GM12878 (cell line): ENCODE measurements around the gene TMPRSS13. TPM values are rescaled to one million over a fixed set of nuclear protein-coding genes. Genes with fewer than 3 reads are reported as not detected.

ENCODE experiments used
- ATAC-seq: fragments of 200-7000 bp; cut with Tn5 transposase; 3 replicates; pipeline ENCODE4 v1.9.1; 2020; ENCODE audit warnings: mild to moderate bottlenecking, moderate library complexity
- BruUV-seq: library from RNA; stranded (reverse); fragments of 400-500 nt; replicated peaks from 2 replicates; lab custom pipeline; 2021; lab: Mats Ljungman, UMichigan
- CTCF ChIA-PET: fragments of 300-600 bp; sonication (Branson Sonifier 250); formaldehyde crosslinking; extraction: SDS; loops from one replicate; lab custom pipeline; 2021; ENCODE audit warnings: inconsistent platforms; lab: Yijun Ruan, JAX
- POLR2A ChIA-PET: fragments of 350-600 bp; formaldehyde crosslinking; extraction: SDS; loops from one replicate; lab custom pipeline; 2021; ENCODE audit warnings: inconsistent platforms; lab: Charles Lee
- RAD21 ChIA-PET: fragments of 300-600 bp; sonication (Branson Sonifier 250); formaldehyde crosslinking; loops from one replicate; lab custom pipeline; 2023; ENCODE audit warnings: antibody characterized with exemption; ENCODE audit not compliant: unreplicated experiment; lab: Charles Lee
- SMC1A ChIA-PET: fragments of 300-600 bp; sonication (Branson Sonifier 250); formaldehyde crosslinking; loops from one replicate; lab custom pipeline; 2023; ENCODE audit not compliant: unreplicated experiment, uncharacterized antibody; lab: Charles Lee
- DNase-seq: peaks from one replicate; pipeline ENCODE4 v3.0.0-alpha.2; 2011; ENCODE audit warnings: low read depth, low spot score
- FAIRE-seq: peaks from 3 replicates; lab custom pipeline; 2011; peaks lifted over from hg19 to GRCh38; lab: Jason Lieb, UNC
- H2AFZ ChIP-seq: 2 replicates; pipeline ENCODE4 v1.6.0; 2011; ENCODE audit warnings: low read depth, low read length, control low read depth; ENCODE audit not compliant: control insufficient read depth
- H3K27ac ChIP-seq: 2 replicates; pipeline ENCODE4 v1.5.1; 2011; ENCODE audit warnings: control low read depth; ENCODE audit not compliant: control insufficient read depth, insufficient read depth
- H3K27me3 ChIP-seq, 2 experiments: replicated peaks in 1 of 2; 2 replicates each; pipeline versions ENCODE4 v1.6.0 to v1.6.1; 2011; ENCODE audit warnings: low read length in 1 of 2; ENCODE audit not compliant: control insufficient read depth in 2 of 2, insufficient read depth in 2 of 2
- H3K36me3 ChIP-seq, 2 experiments: 2 replicates each; pipeline ENCODE4 v1.5.1; 2011; ENCODE audit warnings: low read length in 1 of 2; ENCODE audit not compliant: control insufficient read depth in 2 of 2, insufficient read depth in 2 of 2
- H3K4me1 ChIP-seq: 2 replicates; pipeline ENCODE4 v1.6.1; 2011; ENCODE audit warnings: mild to moderate bottlenecking, low read length, moderate library complexity, mixed read lengths; ENCODE audit not compliant: control insufficient read depth, insufficient read depth
- H3K4me2 ChIP-seq: 2 replicates; pipeline ENCODE4 v1.6.0; 2011; ENCODE audit warnings: control low read depth; ENCODE audit not compliant: control insufficient read depth, insufficient read depth
- H3K4me3 ChIP-seq: fragments of 200-600 bp; sonication (generic); 2 replicates; pipeline ENCODE4 v1.5.1; 2016
- H3K79me2 ChIP-seq: 2 replicates; pipeline ENCODE4 v1.6.0; 2011; ENCODE audit warnings: low read length; ENCODE audit not compliant: control insufficient read depth, insufficient read depth
- H3K9ac ChIP-seq: 2 replicates; pipeline ENCODE4 v1.8.0; 2011; ENCODE audit warnings: low read length, control low read depth, mixed read lengths; ENCODE audit not compliant: control insufficient read depth, insufficient read depth
- H3K9me3 ChIP-seq: replicated peaks from 3 replicates; pipeline ENCODE4 v1.5.1; 2011; ENCODE audit warnings: mild to moderate bottlenecking, low read length; ENCODE audit not compliant: control insufficient read depth, insufficient read depth
- H4K20me1 ChIP-seq: 2 replicates; pipeline ENCODE4 v1.6.0; 2011; ENCODE audit not compliant: control insufficient read depth, insufficient read depth
- ASH2L ChIP-seq: fragments of 300-600, 200-600 bp; sonication (generic); IDR thresholded peaks from 2 replicates; pipeline ENCODE4 v1.6.1; 2017; ENCODE audit warnings: low read depth, mild to moderate bottlenecking, borderline replicate concordance
- GATAD2B ChIP-seq: fragments of 450-650 bp; conservative IDR thresholded peaks from 2 replicates; pipeline ENCODE4 v1.6.1; 2017; ENCODE audit warnings: low read depth, mild to moderate bottlenecking, moderate library complexity
- ZNF207 ChIP-seq: fragments of 450-650 bp; IDR thresholded peaks from 2 replicates; pipeline ENCODE4 v1.6.1; 2014; ENCODE audit warnings: antibody characterized with exemption, mild to moderate bottlenecking, borderline replicate concordance
- WGBS: methylation state at CpG from one replicate; pipeline ENCODE4 v1.1.6; 2016; ENCODE audit warnings: low lambda C conversion rate; ENCODE audit not compliant: insufficient replicate concordance, insufficient coverage; ENCODE audit errors: missing lambda C conversion rate; 5-methylcytosine and 5-hydroxymethylcytosine counted together
- in situ Hi-C: fragments of 300-500 bp; cut with MboI; formaldehyde crosslinking; loops from 9 replicates; pipeline ENCODE4 v1.14.3; 2018; ENCODE audit warnings: mixed read lengths
- intact Hi-C: fragments of 100-400 bp; cut with micrococcal nuclease; formaldehyde crosslinking; loops from one replicate; pipeline ENCODE4 v1.14.2; 2022; ENCODE audit not compliant: unreplicated experiment
- polyA plus RNA-seq, 11 experiments: library from polyadenylated mRNA; depleted of rRNA in 4 of 11; unstranded in 6 of 11; stranded (reverse) in 5 of 11; fragments of >200 nt; fragmentation: Nextera tagmentation in 4 of 11; fragmentation: Illumina TruSeq in 1 of 11; extraction: Ambion mirVana in 4 of 11; extraction: Trizol in 1 of 11; gene quantifications; 1 replicate in 1 of 11; 2 replicates in 10 of 11; pipeline versions ENCODE4 v1.2.1 to v1.2.3, GENCODE V29; 2011 to 2016; ENCODE audit warnings: inconsistent platforms in 2 of 11, missing spikeins in 2 of 11, low read depth in 1 of 11
- total RNA-seq, 4 experiments: library from RNA; depleted of rRNA in 3 of 4; stranded (reverse); fragments of >200 nt in 3 of 4; fragmentation: Illumina TruSeq in 1 of 4; extraction: Trizol in 1 of 4; gene quantifications; 2 replicates each; pipeline versions ENCODE4 v1.2.1 to v1.2.3, GENCODE V29; 2013 to 2021
- TF ChIP-seq, protein P1 (sequence below): fragments of 450-650 bp; IDR thresholded peaks from 2 replicates; pipeline ENCODE4 v1.6.1; 2017; ENCODE audit warnings: mild to moderate bottlenecking, low read depth, inconsistent platforms; ENCODE audit not compliant: poor library complexity, severe bottlenecking
- TF ChIP-seq, protein P2 (sequence below): fragments of 450-650 bp; formaldehyde crosslinking; IDR thresholded peaks from 2 replicates; pipeline ENCODE4 v1.5.0; 2022; ENCODE audit warnings: mild to moderate bottlenecking, missing genetic modification characterization

Gene TMPRSS13
- total and polyA plus RNA-seq, 10 of the 15 experiments (the other 5 are each of a cell fraction or from before 2014, with no cell fraction given), result 0.05 to 0.50 (median 0.26) TPM; not detected in 2

DNA sequence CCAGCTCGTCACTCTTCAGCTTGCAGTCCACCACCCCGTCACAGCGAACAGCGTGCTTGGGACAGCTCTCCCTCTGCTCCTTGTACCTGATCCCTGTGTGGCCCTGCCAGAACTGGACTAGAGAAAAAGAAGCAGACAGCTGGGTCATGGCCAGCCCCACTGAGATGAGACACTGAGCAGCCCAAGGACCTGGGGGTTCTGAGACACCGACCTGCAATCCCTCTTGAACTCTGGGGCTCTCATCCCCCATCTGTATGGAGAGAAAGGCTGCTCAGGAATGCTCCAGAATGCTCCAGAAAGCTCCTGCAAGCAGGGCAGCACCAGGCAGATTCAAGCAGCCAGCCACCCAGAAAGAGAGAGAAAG lies 14.8 kb downstream of the TMPRSS13 start:
- 65% methylated on average over 5 of the region's 5 CpGs for WGBS
- SMC1A ChIA-PET, result interaction anchor here (0.7 to 1.6 kb wide), 4 partner anchors 9 to 92 kb away, joined by 3 to 4 read pairs (median 3); no protein-coding TSS in a partner anchor
- FAIRE-seq (no peak), DNase-seq (no peak), ATAC-seq (no peak)
- TF ChIP-seq ASH2L, result no peak
- TF ChIP-seq, protein P1, sequence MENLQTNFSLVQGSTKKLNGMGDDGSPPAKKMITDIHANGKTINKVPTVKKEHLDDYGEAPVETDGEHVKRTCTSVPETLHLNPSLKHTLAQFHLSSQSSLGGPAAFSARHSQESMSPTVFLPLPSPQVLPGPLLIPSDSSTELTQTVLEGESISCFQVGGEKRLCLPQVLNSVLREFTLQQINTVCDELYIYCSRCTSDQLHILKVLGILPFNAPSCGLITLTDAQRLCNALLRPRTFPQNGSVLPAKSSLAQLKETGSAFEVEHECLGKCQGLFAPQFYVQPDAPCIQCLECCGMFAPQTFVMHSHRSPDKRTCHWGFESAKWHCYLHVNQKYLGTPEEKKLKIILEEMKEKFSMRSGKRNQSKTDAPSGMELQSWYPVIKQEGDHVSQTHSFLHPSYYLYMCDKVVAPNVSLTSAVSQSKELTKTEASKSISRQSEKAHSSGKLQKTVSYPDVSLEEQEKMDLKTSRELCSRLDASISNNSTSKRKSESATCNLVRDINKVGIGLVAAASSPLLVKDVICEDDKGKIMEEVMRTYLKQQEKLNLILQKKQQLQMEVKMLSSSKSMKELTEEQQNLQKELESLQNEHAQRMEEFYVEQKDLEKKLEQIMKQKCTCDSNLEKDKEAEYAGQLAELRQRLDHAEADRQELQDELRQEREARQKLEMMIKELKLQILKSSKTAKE, result no peak
- no peak for TF ChIP-seq ZNF207
- TF ChIP-seq, protein P2, sequence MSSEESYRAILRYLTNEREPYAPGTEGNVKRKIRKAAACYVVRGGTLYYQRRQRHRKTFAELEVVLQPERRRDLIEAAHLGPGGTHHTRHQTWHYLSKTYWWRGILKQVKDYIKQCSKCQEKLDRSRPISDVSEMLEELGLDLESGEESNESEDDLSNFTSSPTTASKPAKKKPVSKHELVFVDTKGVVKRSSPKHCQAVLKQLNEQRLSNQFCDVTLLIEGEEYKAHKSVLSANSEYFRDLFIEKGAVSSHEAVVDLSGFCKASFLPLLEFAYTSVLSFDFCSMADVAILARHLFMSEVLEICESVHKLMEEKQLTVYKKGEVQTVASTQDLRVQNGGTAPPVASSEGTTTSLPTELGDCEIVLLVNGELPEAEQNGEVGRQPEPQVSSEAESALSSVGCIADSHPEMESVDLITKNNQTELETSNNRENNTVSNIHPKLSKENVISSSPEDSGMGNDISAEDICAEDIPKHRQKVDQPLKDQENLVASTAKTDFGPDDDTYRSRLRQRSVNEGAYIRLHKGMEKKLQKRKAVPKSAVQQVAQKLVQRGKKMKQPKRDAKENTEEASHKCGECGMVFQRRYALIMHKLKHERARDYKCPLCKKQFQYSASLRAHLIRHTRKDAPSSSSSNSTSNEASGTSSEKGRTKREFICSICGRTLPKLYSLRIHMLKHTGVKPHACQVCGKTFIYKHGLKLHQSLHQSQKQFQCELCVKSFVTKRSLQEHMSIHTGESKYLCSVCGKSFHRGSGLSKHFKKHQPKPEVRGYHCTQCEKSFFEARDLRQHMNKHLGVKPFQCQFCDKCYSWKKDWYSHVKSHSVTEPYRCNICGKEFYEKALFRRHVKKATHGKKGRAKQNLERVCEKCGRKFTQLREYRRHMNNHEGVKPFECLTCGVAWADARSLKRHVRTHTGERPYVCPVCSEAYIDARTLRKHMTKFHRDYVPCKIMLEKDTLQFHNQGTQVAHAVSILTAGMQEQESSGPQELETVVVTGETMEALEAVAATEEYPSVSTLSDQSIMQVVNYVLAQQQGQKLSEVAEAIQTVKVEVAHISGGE, result no peak
- TF ChIP-seq GATAD2B, result no peak
- Histone ChIP-seq H3K4me3 (no peak overlapping the region), H2AFZ (no peak overlapping the region), H3K79me2 (no peaks in the 10 kb centered on the region), H3K4me2 (no peak overlapping the region), H3K27me3 (no peaks in the 10 kb centered on the region), H3K36me3 (no peaks in the 10 kb centered on the region), H3K9me3 (no peaks in the 10 kb centered on the region), H3K9ac (no peak overlapping the region), H4K20me1 (no peaks in the 10 kb centered on the region), H3K27ac (no peak overlapping the region), H3K4me1 (peaks cover 2% of the 10 kb centered on the region; the same call in 1 of the 2 replicates)
- POLR2A ChIA-PET, result interaction anchor here (0.5 kb wide), 1 partner anchor 33 kb away, joined by 3 read pairs; no protein-coding TSS in a partner anchor
- intact Hi-C loops, result no loop called here
- RAD21 ChIA-PET, result interaction anchor here (1.1 to 1.8 kb wide), 2 partner anchors 22 to 32 kb away, joined by 3 to 10 read pairs; no protein-coding TSS in a partner anchor
- in situ Hi-C loops, result no loop called here
- BruUV-seq, result no TSS peak
- CTCF ChIA-PET, result interaction anchor here (0.7 to 2.5 kb wide), 3 partner anchors 9 to 69 kb away, joined by 3 to 6 read pairs (median 3); no protein-coding TSS in a partner anchor
